GM23248 (cell line): ENCODE measurements around the gene AFDN. TPM values are rescaled to one million over a fixed set of nuclear protein-coding genes. Genes with fewer than 3 reads are reported as not detected.

Experiments
- DNase-seq: peaks from one replicate; pipeline ENCODE4 v3.0.0-alpha.2; 2015
- H2AFZ ChIP-seq: fragments of 200-600 bp; sonication (generic); 2 replicates; pipeline ENCODE4 v1.6.1; 2016; ENCODE audit warnings: antibody characterized with exemption
- H3F3A ChIP-seq: fragments of 200-600 bp; sonication (generic); 2 replicates; pipeline ENCODE4 v1.6.1; 2016; ENCODE audit warnings: mild to moderate bottlenecking, antibody characterized with exemption, mixed run types; ENCODE audit not compliant: insufficient read depth
- H3K27ac ChIP-seq: fragments of 200-600 bp; sonication (generic); 2 replicates; pipeline ENCODE4 v1.5.1; 2016; ENCODE audit warnings: mild to moderate bottlenecking
- H3K27me3 ChIP-seq: fragments of 200-600 bp; sonication (generic); replicated peaks from 2 replicates; pipeline ENCODE4 v1.6.1; 2016; ENCODE audit warnings: mild to moderate bottlenecking; ENCODE audit not compliant: insufficient read depth
- H3K36me3 ChIP-seq: fragments of 200-600 bp; sonication (generic); 2 replicates; pipeline ENCODE4 v1.6.1; 2016; ENCODE audit warnings: low read depth, mild to moderate bottlenecking
- H3K4me1 ChIP-seq: fragments of 200-600 bp; sonication (generic); 2 replicates; pipeline ENCODE4 v1.6.1; 2016; ENCODE audit warnings: mild to moderate bottlenecking; ENCODE audit not compliant: insufficient read depth
- H3K4me2 ChIP-seq: fragments of 200-600 bp; sonication (generic); one replicate; pipeline ENCODE4 v1.6.1; 2016; ENCODE audit warnings: mild to moderate bottlenecking; ENCODE audit not compliant: unreplicated experiment
- H3K4me3 ChIP-seq: fragments of 200-600 bp; sonication (generic); 2 replicates; pipeline ENCODE4 v1.5.1; 2016; ENCODE audit warnings: mild to moderate bottlenecking
- H3K79me2 ChIP-seq: fragments of 200-600 bp; sonication (generic); 2 replicates; pipeline ENCODE4 v1.6.1; 2016; ENCODE audit warnings: mild to moderate bottlenecking; ENCODE audit not compliant: insufficient read depth
- H3K9ac ChIP-seq: fragments of 200-600 bp; sonication (generic); 2 replicates; pipeline ENCODE4 v1.6.1; 2016; ENCODE audit warnings: mild to moderate bottlenecking
- H3K9me2 ChIP-seq: fragments of 200-600 bp; sonication (generic); 2 replicates; pipeline ENCODE4 v1.6.1; 2016; ENCODE audit warnings: mixed run types, mild to moderate bottlenecking, moderate library complexity; ENCODE audit not compliant: insufficient read depth
- H3K9me3 ChIP-seq: fragments of 200-600 bp; sonication (generic); one replicate; pipeline ENCODE4 v1.6.1; 2017; ENCODE audit warnings: low read depth
- H4K20me1 ChIP-seq: fragments of 200-600 bp; sonication (generic); 2 replicates; pipeline ENCODE4 v1.6.0; 2016; ENCODE audit not compliant: insufficient read depth
- EZH2 ChIP-seq: fragments of 200-600 bp; sonication (generic); IDR thresholded peaks from 2 replicates; pipeline ENCODE4 v1.6.1; 2018; ENCODE audit warnings: antibody characterized with exemption, mild to moderate bottlenecking; ENCODE audit not compliant: insufficient read depth, poor library complexity, severe bottlenecking
- EZH2phosphoT487 ChIP-seq: fragments of 200-600 bp; sonication (generic); IDR thresholded peaks from 2 replicates; pipeline ENCODE4 v1.6.1; 2018; ENCODE audit warnings: antibody characterized with exemption, moderate library complexity, mild to moderate bottlenecking, low read depth; ENCODE audit not compliant: insufficient read depth
- WGBS, 2 experiments: methylation state at CpG; one replicate each; pipeline ENCODE4 v1.1.6; 2015 to 2017; ENCODE audit warnings: low lambda C conversion rate in 2 of 2, low coverage in 1 of 2; ENCODE audit errors: missing lambda C conversion rate in 2 of 2; 5-methylcytosine and 5-hydroxymethylcytosine counted together
- in situ Hi-C: fragments of 300-500 bp; cut with MboI; formaldehyde crosslinking; loops from 2 replicates; pipeline ENCODE4 v1.15.0; 2020
- polyA plus RNA-seq: library from polyadenylated mRNA; unstranded; fragments of >200 nt; fragmentation: Nextera tagmentation; extraction: Ambion mirVana; gene quantifications from 2 replicates; pipeline ENCODE4 v1.2.1, GENCODE V29; 2016
- total RNA-seq: library from RNA; depleted of rRNA; stranded (reverse); fragments of >200 nt; shearing (Covaris generic); gene quantifications from 2 replicates; pipeline ENCODE4 v1.2.3, GENCODE V29; 2014

Gene AFDN
- total and polyA plus RNA-seq, 2 experiments from 2014 or later = 4.5 to 13.8 TPM

DNA sequence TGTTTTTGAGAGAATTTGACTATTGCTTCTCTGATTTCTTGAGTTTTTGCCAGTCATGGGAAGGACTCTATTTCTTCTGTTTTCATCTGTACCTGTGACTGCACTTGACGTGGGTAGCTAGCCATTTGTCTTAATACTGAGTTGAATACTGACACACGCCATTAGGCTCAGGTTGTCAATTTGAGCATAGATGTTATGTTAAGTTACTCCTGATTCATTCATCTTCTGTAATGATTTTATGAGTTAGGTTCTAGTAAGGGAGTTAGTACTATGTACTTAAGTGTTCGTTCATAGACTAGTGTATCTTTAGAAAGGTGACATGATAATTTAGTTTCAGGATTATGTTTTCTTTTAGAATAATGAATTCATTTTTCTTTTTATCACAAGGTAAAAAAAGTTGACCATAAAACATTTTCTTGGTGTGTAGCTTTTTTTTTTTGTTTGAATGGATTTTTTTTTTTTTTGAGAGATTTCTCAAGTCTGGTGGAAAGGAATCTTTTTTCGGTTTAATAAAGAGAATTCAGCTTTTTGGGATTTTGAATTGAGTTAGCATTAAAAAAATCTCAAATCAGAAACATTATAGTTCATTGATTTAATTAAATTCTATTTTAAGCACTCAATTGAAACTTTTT is 1.7 kb downstream of the AFDN start:
- WGBS, 2 experiments = 87 to 89% methylated on average over 4 of the region's 4 CpGs
- Histone ChIP-seq H3K27ac (no peak overlapping the region), H4K20me1 (peaks cover 13% of the 10 kb centered on the region), H3F3A (peaks cover 23% of the 10 kb centered on the region), H3K27me3 (no peaks in the 10 kb centered on the region), H3K4me2 (peak overlapping the region; percentile 75), H3K79me2 (peaks cover 56% of the 10 kb centered on the region), H3K9me2 (no peaks in the 10 kb centered on the region), H3K9me3 (no peaks in the 10 kb centered on the region), H3K9ac (peak overlapping the region; percentile 77; the same call in 1 of the 2 replicates), H3K4me1 (0 out of 2 replicates have a peak, but pooled peaks cover 7% of the 10 kb centered on the region), H3K4me3 (peak overlapping the region; percentile 77), H2AFZ (no peak overlapping the region), H3K36me3 (no peaks in the 10 kb centered on the region)
- no peak for DNase-seq
- no peak for TF ChIP-seq EZH2phosphoT487
- TF ChIP-seq EZH2 = no peak
- in situ Hi-C loops = no loop called here

DNA sequence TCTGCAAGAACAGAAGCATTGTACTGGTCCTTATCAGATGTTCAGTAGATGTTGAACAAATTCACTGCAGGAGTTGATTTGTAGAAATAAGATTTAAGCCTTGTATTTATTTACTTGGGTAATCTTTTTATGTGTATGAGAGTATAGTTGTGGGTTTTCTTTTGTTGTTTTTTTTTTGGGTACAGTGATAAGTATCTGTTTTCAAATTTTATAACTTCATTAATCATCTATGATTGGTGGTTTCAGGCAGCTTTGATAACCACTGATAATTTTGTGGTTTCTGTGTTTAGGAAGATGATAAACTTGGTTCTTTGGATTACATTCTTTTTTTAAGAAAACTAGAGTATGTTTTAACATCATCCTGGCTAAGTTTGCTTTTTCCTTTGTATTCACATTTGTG is 2.8 kb downstream of the AFDN start:
- no peak for TF ChIP-seq EZH2
- TF ChIP-seq EZH2phosphoT487 = no peak
- Histone ChIP-seq H3K4me1 (0 out of 2 replicates have a peak, but pooled peaks cover 7% of the 10 kb centered on the region), H3K27ac (no peak overlapping the region), H3F3A (peaks cover 17% of the 10 kb centered on the region), H2AFZ (no peak overlapping the region), H3K9ac (no peak overlapping the region), H3K27me3 (no peaks in the 10 kb centered on the region), H3K36me3 (no peaks in the 10 kb centered on the region), H3K9me3 (no peaks in the 10 kb centered on the region), H3K4me3 (no peak overlapping the region), H3K79me2 (peaks cover 67% of the 10 kb centered on the region), H3K4me2 (no peak overlapping the region), H4K20me1 (peaks cover 13% of the 10 kb centered on the region), H3K9me2 (no peaks in the 10 kb centered on the region)
- DNase-seq = no peak
- in situ Hi-C loops = no loop called here

DNA sequence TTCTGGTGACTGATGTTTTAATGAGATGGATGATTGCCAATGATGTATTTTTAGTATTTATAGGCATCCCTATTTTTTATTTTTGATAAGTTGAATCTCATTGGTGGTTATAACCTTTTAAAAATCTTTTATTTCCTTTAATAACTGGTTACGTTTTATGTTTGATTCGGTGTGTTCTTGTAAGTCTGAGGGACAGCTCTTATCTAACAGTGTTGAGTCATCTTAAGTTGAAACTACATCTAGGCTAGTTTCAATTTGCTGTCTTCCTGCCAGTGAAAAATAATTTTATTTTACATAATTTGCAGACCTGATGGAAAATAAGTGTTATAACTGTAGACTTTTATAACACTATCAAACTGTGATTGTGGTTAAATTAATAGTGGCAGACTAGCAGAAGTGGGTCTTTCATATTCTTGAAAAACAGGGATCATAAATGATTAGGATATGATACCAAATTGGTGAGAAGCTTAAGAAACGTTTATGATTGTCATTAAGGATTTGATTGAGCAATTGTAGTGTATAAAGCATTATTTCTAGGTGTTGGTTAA is 4.6 kb downstream of the AFDN start:
- Histone ChIP-seq H3K79me2 (peaks cover 85% of the 10 kb centered on the region), H4K20me1 (peaks cover 13% of the 10 kb centered on the region), H3F3A (0 out of 2 replicates have a peak, but pooled peaks cover 6% of the 10 kb centered on the region), H3K36me3 (no peaks in the 10 kb centered on the region), H3K27ac (no peak overlapping the region), H3K4me2 (no peak overlapping the region), H3K4me3 (no peak overlapping the region), H3K9me3 (no peaks in the 10 kb centered on the region), H3K9me2 (no peaks in the 10 kb centered on the region), H3K4me1 (no peaks in the 10 kb centered on the region), H3K9ac (no peak overlapping the region), H2AFZ (no peak overlapping the region), H3K27me3 (no peaks in the 10 kb centered on the region)
- in situ Hi-C loops = no loop called here
- DNase-seq = no peak
- 67 to 68% methylated on average over 3 of the region's 3 CpGs for WGBS, 2 experiments
- TF ChIP-seq EZH2 (no peak), EZH2phosphoT487 (no peak)

DNA sequence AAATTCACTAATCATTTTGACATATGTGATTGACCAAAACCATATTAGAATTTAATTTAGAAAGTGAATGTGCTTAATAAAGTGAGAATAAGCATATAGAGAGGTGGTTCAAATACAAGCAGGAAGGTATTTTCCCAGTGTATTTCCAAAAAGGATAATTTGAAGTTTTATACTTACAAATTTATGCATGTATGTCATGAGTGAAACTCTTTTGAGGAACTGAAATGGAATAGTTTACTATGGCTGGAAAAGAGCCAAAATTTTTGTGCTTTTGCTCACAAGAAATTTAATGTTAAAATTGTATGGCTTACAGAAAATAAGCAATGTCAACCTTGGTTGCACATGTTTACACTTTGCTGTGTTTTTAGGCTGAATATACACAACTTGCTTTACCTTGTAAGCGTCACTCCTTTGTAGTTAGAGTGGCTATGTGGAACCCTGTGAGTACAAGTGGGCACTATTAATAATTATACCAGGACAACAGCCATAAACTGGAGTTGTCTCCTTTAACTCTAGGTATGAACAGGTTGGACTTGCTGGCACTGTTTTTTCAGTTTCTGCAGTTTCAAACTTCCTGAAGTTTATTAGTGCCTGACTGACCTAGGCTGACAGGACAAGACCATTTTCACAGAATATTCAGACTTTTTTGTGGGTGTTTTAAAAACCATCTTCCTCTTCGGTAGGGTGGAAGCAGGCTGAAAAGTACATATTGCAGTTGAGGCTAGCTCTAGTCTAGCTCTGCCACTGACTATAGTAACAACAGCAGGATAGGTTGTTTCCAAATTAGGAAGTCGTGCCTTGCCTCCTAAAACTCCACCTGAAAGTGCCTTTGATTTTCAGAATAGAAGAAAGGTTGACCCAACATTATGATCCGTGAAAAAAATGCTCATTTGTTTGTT is 6.0 kb downstream of the AFDN start:
- H3K4me1 ChIP-seq = no peaks in the 10 kb centered on the region
- DNase-seq = peak; percentile 35
- H3K9me3 ChIP-seq = no peaks in the 10 kb centered on the region
- no peak overlapping the region for H3K9ac ChIP-seq
- H3K4me2 ChIP-seq = no peak overlapping the region
- H3K27ac ChIP-seq = no peak overlapping the region
- peaks cover 95% of the 10 kb centered on the region for H3K79me2 ChIP-seq
- no peak overlapping the region for H3K4me3 ChIP-seq
- no peaks in the 10 kb centered on the region for H3K36me3 ChIP-seq
- no peaks in the 10 kb centered on the region for H3K9me2 ChIP-seq
- WGBS, 2 experiments = 61 to 67% methylated on average over 4 of the region's 4 CpGs
- H4K20me1 ChIP-seq = peaks cover 13% of the 10 kb centered on the region
- TF ChIP-seq EZH2phosphoT487 (no peak), EZH2 (no peak)
- H2AFZ ChIP-seq = no peak overlapping the region
- in situ Hi-C loops = no loop called here
- 0 out of 2 replicates have a peak, but pooled peaks cover 6% of the 10 kb centered on the region for H3F3A ChIP-seq
- no peaks in the 10 kb centered on the region for H3K27me3 ChIP-seq
